ENCODE data around the gene PRDX5.

- TF ChIP-seq POLR2A (IDR thresholded peaks at IDR 0.05) (no peak), CTCF (IDR thresholded peaks at IDR 0.05) (no peak)
Measured at GRCh38 chr11:64367931-64368672, 50.2 kb downstream of the PRDX5 start.

Data from uterus (tissue), 2 donors.